Left hindlimb (tissue), 1 donor: ENCODE results near the gene SNX1.
"Not testable (repeated sequence)": the region's sequence is repeated elsewhere in the genome, so short reads cannot be mapped to it uniquely, and the experiment has no call there.

ENCODE experiments used
- DNase-seq: peaks from one replicate; pipeline ENCODE4 v3.0.0-alpha.2; 2018

The SNX1 gene

DNA sequence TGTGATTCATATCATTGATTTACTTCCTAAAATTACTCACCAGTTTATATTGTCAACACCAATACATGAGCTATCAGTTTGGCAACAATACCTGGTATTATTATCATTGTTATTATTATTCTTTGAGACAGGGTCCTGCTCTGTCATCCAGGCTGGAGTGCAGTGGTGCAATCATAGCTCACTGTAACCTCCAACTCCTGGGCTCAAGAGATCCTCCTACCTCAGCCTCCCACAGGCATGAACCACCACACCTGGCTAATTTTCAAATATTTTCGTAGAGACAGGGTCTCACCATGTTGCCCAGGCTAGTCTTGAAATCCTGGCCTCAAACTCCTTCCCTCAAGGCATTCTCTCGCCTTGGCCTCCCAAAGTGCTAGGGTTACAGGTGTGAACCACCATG is 22.3 kb upstream of the SNX1 start:
- not testable (repeated sequence) for DNase-seq

GRCh38 chr15:64082757-64083156 is 13.0 kb upstream of the SNX1 start:
- DNase-seq: no peak

- DNase-seq: no peak
Observed at GRCh38 chr15:64089543-64090280, 6.1 kb upstream of the SNX1 start.

- DNase-seq: no peak
Observed at GRCh38 chr15:64090527-64090926, 5.3 kb upstream of the SNX1 start.

GRCh38 chr15:64092075-64092820 is 3.5 kb upstream of the SNX1 start:
- no peak for DNase-seq

- no peak for DNase-seq
Observed at GRCh38 chr15:64092864-64093626, 2.7 kb upstream of the SNX1 start.

- peak; percentile 96 for DNase-seq
Observed at GRCh38 chr15:64093627-64094417, 2.0 kb upstream of the SNX1 start, which contains the start of gene CIAO2A. CIAO2A (minus strand) TSS chr15:64093838; CDS start chr15:64093768, 70 bp downstream.

DNA sequence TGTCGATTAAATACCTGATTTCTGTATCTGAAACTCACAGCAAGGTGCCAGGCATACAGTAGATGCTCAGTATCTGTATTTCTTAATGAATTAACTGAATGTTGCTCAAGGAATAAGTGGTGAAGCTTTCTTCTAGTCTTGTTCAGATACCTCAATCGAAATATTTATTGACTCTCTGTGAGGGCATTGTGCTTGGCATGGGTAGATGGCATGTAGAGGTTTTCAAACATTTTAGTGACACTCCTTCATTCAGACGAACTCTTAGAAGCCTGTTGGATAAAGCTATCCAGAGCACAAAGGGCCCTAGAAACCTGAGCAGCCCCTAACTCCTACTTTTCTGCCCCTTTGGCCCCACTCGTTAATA is 369 bp upstream of the SNX1 start:
- DNase-seq: no peak

DNA sequence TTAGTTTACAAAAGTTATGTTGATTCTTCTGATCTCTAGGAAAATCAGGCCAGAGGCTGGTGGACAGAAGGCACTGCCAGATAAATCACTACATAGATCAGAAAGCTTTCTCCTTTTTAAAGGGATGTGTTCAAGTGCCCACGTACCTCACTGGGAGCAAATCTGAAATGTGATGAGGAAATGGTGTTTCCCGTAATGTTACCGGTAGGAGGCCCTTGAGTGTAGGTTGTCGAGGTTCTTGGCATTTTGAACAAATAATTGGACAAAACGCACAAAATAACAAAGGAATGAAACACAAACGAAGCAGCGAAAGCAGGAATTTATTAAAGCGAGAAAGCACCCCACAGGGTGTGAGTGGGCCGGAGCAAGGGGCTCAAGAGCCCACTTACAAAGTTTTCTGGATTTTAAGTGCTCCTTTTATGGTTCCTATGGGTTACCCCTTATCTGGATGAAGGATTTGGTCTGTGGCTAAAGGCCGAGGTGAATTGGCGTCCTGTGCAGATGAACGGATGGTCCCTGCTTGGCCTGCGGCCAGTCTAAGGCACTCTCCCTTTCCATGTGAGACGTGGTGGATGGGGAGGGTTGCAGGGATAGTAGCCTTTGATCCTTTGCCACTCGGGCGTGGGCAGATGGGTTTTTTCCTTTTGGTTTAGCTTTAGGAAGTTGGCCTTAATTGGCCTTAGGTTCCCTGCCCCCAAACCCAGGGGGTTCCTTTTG is 1.0 kb downstream of the SNX1 start:
- DNase-seq: no peak

GRCh38 chr15:64099379-64099778 is 3.6 kb downstream of the SNX1 start:
- no peak for DNase-seq

GRCh38 chr15:64100958-64101357 is 5.2 kb downstream of the SNX1 start:
- no peak for DNase-seq

DNA sequence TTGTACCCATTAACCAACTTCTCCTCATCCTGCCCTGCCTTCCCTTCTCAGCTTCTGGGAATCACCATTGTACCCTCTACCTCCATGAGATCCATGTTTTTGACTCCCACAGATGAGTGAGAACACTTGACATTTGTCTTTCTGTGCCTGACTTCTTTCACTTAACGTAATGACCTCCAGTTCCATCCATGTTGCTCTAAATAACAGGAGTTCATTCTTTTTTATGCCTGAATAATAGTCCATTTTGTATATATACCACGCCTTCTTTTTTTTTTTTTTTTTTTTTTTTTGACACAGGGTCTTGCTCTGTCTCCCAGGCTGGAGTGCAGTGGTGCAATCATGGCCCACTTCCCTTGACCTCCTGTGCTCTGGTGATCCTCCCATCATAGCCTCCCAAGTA is 6.7 kb downstream of the SNX1 start:
- no peak for DNase-seq

DNA sequence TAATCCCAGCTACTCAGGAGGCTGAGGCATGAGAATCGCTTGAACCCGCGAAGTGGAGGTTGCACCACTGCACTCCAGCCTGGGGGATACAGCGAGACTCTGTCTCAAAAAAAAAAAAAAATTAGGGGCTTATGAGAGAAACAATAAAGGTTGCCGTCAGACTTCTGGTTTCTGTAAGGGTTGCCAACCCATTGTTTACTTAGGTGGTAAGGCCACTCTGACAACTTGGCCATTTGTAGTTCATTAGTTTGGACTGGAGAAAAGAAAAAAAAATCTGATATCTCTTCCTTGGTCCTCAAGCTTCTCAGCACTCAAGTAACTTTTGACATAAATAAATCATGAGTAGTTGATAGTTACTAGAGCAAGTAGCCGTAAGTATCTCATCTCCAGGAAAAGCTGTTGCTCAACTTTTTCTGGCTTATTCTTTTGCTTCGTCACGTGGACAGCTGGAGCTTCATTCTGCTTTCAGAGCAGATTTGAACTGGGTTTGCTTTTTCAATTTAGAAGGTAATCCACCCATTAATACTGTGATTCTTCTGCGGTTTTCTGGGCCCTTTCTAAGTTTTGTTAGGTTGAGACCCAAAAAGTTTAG is 9.4 kb downstream of the SNX1 start:
- DNase-seq: no peak

GRCh38 chr15:64107337-64107736 is 11.6 kb downstream of the SNX1 start:
- DNase-seq: no peak

DNA sequence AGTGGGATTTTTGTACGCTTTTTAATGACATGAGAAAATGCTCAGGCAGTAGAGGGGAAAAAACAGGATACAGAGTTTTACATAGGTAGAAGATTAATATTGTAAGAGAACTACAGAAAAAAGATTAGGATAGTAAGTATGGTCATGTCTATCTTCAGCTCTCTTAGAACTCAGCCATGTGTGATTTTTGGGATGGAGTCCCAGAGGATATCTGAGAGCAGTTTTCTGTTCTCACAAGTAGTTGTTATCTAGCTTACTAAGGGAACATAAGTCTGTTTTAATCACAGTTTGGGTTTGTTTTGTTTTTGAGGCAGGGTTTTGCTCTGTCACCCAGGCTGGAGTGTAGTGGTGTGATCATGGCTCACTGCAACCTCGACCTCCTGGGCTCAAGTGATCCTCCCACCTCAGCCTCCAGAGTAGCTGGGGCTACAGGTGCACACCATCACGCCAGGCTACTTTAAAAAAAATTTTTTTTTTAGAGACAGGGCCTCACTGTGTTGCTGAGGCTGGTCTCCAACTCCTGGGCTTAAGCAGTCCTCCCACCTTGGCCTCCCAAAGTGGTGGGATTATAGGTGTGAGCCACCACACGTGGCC is 14.4 kb downstream of the SNX1 start:
- not testable (repeated sequence) for DNase-seq

DNA sequence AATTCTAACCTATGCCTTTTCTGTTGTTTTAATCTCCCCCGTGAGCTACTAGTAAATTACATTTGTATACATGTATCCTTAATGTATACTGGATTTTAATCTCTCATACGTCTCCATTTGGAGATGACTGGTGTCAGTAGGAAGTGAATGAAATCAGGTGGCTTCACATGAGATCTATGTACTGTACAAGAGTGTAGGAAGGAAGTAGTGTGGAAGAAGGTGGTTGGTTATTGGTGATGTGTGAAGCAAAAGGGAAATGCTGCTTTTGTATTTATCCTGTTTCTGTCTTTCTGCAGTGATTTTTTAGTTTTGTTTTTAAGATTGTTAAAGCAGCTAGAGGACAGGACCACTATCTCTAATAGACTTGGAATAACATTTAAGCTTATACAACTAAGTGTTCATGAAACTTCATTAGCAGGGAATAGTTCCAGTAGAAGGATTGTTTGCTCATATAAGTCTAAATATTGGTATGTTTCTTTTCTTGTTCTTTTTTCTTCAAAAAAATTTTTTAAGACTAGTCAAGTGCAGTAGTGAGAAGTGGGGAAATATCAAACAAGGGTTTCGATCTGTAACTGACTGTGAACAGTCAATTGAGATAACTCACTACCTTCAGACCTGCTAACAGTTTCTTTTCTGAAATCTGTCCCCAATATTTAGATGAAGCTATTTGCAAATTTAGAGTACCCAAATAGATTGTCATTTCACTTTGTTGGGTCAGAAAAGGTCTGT is 15.3 kb downstream of the SNX1 start:
- no peak for DNase-seq

DNA sequence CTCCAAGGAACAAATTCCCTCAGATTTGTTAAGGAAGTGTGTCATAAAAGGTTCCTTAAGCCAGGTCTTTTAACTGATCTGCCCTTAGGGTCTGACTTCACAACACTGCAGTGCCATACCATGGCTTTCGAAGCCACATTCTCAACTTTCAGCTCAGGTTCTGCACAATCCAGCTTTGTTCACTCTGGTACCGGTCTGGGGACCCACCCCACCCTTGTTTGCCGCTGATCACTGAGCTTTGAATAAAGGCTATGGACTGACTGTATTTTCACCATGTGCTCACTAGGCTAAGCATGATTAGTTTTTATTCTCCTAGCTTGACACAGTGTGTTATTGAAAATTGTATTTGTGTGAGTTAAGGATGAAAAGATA is 15.9 kb downstream of the SNX1 start:
- no peak for DNase-seq

- DNase-seq: no peak
Observed at GRCh38 chr15:64112073-64112772, 16.4 kb downstream of the SNX1 start.

DNA sequence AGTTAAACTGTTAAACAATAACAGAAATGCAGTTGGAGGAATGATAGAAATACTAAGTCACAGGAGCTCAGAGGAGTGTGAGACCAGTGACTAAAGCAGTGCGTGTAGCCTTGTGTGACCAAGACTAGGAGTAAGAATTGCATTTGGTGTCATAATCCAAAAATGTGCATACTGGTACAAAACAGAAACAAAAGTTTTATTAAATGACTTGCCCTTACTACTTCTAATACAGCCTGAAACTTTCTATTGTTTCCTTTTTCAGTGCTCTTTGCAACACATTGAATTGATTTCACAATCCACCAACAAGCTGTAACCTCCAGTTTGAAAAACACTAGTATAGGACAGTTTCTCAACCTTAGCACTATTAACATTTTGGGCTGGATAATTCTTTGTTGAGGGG is 17.1 kb downstream of the SNX1 start:
- DNase-seq: no peak
